WTC11 (cell line): ENCODE measurements around the gene SH3BP2. TPM values are rescaled to one million over a fixed set of nuclear protein-coding genes. Genes with fewer than 3 reads are reported as not detected.
A peak's percentile ranks its signal among the peaks of the same experiment; 100 is the strongest.

Experiments
- ATAC-seq: fragments of 200-7000 bp; cut with Tn5 transposase; 2 replicates; pipeline ENCODE4 v1.10.0; 2021; ENCODE audit warnings: mild to moderate bottlenecking, moderate library complexity
- CTCF ChIA-PET: fragments of 300-600 bp; sonication (Branson Sonifier 250); formaldehyde crosslinking; loops from one replicate; lab custom pipeline; 2021; ENCODE audit warnings: antibody characterized with exemption; lab: Charles Lee
- POLR2A ChIA-PET: fragments of 350-600 bp; sonication (Branson Sonifier 250); formaldehyde crosslinking; loops from one replicate; lab custom pipeline; 2021; ENCODE audit warnings: antibody characterized with exemption; lab: Charles Lee
- DNase-seq: peaks from one replicate; pipeline ENCODE4 v3.0.0; 2021; ENCODE audit warnings: low spot score
- H3K27ac Mint-ChIP-seq: 2 replicates; pipeline ENCODE4 v1.8.0; 2021; ENCODE audit warnings: mixed read lengths
- H3K27me3 Mint-ChIP-seq: 2 replicates; pipeline ENCODE4 v1.8.0; 2021; ENCODE audit warnings: low read depth, mild to moderate bottlenecking, moderate library complexity, mixed read lengths
- H3K36me3 Mint-ChIP-seq: 2 replicates; pipeline ENCODE4 v1.8.0; 2021; ENCODE audit warnings: mixed read lengths
- H3K4me1 Mint-ChIP-seq: 2 replicates; pipeline ENCODE4 v1.8.0; 2022; ENCODE audit warnings: mixed read lengths
- H3K4me3 Mint-ChIP-seq: 2 replicates; pipeline ENCODE4 v1.8.0; 2021; ENCODE audit warnings: mild to moderate bottlenecking, moderate library complexity, mixed read lengths
- H3K9me3 Mint-ChIP-seq: 2 replicates; pipeline ENCODE4 v1.8.0; 2021; ENCODE audit warnings: mixed read lengths
- CREB1 ChIP-seq: sonication (generic); formaldehyde crosslinking; IDR thresholded peaks from 2 replicates; pipeline ENCODE4 v1.8.0; 2023; ENCODE audit warnings: mild to moderate bottlenecking, missing genetic modification reagents
- ESRRA ChIP-seq: sonication (generic); formaldehyde crosslinking; IDR thresholded peaks from 2 replicates; pipeline ENCODE4 v1.8.1; 2022; ENCODE audit warnings: mild to moderate bottlenecking, missing genetic modification reagents, borderline replicate concordance
- FOXK1 ChIP-seq: sonication (generic); formaldehyde crosslinking; IDR thresholded peaks from 2 replicates; pipeline ENCODE4 v1.8.0; 2022; ENCODE audit warnings: mild to moderate bottlenecking, moderate library complexity, missing genetic modification reagents
- JUN ChIP-seq: sonication (generic); formaldehyde crosslinking; IDR thresholded peaks from 2 replicates; pipeline ENCODE4 v1.8.0; 2023; ENCODE audit warnings: mild to moderate bottlenecking, missing genetic modification reagents
- NR1H2 ChIP-seq: sonication (generic); formaldehyde crosslinking; IDR thresholded peaks from 2 replicates; pipeline ENCODE4 v1.9.0; 2021; ENCODE audit warnings: mild to moderate bottlenecking, moderate library complexity, missing genetic modification reagents
- NR3C1 ChIP-seq: sonication (generic); formaldehyde crosslinking; conservative IDR thresholded peaks from 2 replicates; pipeline ENCODE4 v1.8.1; 2023; ENCODE audit warnings: low read depth, mild to moderate bottlenecking, missing genetic modification reagents
- RELA ChIP-seq: sonication (generic); formaldehyde crosslinking; IDR thresholded peaks from 2 replicates; pipeline ENCODE4 v1.8.1; 2022; ENCODE audit warnings: missing genetic modification reagents, mild to moderate bottlenecking, borderline replicate concordance
- RORB ChIP-seq: fragments of 250-450 bp; sonication (Bioruptor Pico); IDR thresholded peaks from 2 replicates; pipeline ENCODE4 v1.9.0; 2021; ENCODE audit warnings: mild to moderate bottlenecking
- SMAD3 ChIP-seq: sonication (generic); formaldehyde crosslinking; IDR thresholded peaks from 2 replicates; pipeline ENCODE4 v1.8.0; 2022; ENCODE audit warnings: missing genetic modification reagents, mild to moderate bottlenecking, borderline replicate concordance
- SMAD4 ChIP-seq: sonication (generic); formaldehyde crosslinking; IDR thresholded peaks from 2 replicates; pipeline ENCODE4 v1.8.0; 2022; ENCODE audit warnings: mild to moderate bottlenecking, missing genetic modification reagents
- SP1 ChIP-seq: sonication (generic); formaldehyde crosslinking; conservative IDR thresholded peaks from 2 replicates; pipeline ENCODE4 v1.8.1; 2022; ENCODE audit warnings: missing genetic modification reagents
- TP53 ChIP-seq: sonication (generic); formaldehyde crosslinking; IDR thresholded peaks from 2 replicates; pipeline ENCODE4 v1.8.1; 2023; ENCODE audit warnings: mild to moderate bottlenecking, missing genetic modification reagents
- ZNF121 ChIP-seq: sonication (generic); formaldehyde crosslinking; IDR thresholded peaks from 2 replicates; pipeline ENCODE4 v1.8.0; 2023; ENCODE audit warnings: missing genetic modification reagents
- ZNF219 ChIP-seq: sonication (generic); formaldehyde crosslinking; IDR thresholded peaks from 2 replicates; pipeline ENCODE4 v1.8.0; 2023; ENCODE audit warnings: missing genetic modification reagents, mild to moderate bottlenecking, borderline replicate concordance
- ZNF281 ChIP-seq: sonication (generic); formaldehyde crosslinking; IDR thresholded peaks from 2 replicates; pipeline ENCODE4 v1.8.0; 2023; ENCODE audit warnings: mild to moderate bottlenecking, missing genetic modification reagents
- ZNF317 ChIP-seq: sonication (generic); formaldehyde crosslinking; IDR thresholded peaks from 2 replicates; pipeline ENCODE4 v1.8.1; 2023; ENCODE audit warnings: low read depth, mild to moderate bottlenecking, moderate library complexity, missing genetic modification reagents, borderline replicate concordance
- ZNF396 ChIP-seq: fragments of 250-450 bp; sonication (Bioruptor Pico); IDR thresholded peaks from 2 replicates; pipeline ENCODE4 v1.8.0; 2021; ENCODE audit warnings: mild to moderate bottlenecking, moderate library complexity, borderline replicate concordance
- total RNA-seq: library from RNA; stranded (reverse); gene quantifications from 3 replicates; pipeline ENCODE4 v1.2.3, GENCODE V29; 2021
- TF ChIP-seq, protein P1 (sequence below): fragments of 200-600 bp; IDR thresholded peaks from 2 replicates; pipeline ENCODE4 v1.8.0; 2022; ENCODE audit warnings: antibody characterized with exemption
- TF ChIP-seq, protein P2 (sequence below): sonication (generic); formaldehyde crosslinking; IDR thresholded peaks from 2 replicates; pipeline ENCODE4 v1.8.1; 2022; ENCODE audit warnings: missing genetic modification reagents, borderline replicate concordance
- TF ChIP-seq, protein P3 (sequence below): sonication (generic); formaldehyde crosslinking; IDR thresholded peaks from 2 replicates; pipeline ENCODE4 v1.8.0; 2022; ENCODE audit warnings: mild to moderate bottlenecking, missing genetic modification reagents

Gene SH3BP2
- total RNA-seq, 1 experiment from 2014 or later = 49.1 TPM

- no peak for TF ChIP-seq SMAD3 (CRISPR knock-in tag)
- no peak for TF ChIP-seq SMAD4
- TF ChIP-seq FOXK1 (CRISPR knock-in tag) = no peak
- no peak for TF ChIP-seq ESRRA (CRISPR knock-in tag)
- TF ChIP-seq NR1H2 (CRISPR knock-in tag) = no peak
- TF ChIP-seq, protein P1, sequence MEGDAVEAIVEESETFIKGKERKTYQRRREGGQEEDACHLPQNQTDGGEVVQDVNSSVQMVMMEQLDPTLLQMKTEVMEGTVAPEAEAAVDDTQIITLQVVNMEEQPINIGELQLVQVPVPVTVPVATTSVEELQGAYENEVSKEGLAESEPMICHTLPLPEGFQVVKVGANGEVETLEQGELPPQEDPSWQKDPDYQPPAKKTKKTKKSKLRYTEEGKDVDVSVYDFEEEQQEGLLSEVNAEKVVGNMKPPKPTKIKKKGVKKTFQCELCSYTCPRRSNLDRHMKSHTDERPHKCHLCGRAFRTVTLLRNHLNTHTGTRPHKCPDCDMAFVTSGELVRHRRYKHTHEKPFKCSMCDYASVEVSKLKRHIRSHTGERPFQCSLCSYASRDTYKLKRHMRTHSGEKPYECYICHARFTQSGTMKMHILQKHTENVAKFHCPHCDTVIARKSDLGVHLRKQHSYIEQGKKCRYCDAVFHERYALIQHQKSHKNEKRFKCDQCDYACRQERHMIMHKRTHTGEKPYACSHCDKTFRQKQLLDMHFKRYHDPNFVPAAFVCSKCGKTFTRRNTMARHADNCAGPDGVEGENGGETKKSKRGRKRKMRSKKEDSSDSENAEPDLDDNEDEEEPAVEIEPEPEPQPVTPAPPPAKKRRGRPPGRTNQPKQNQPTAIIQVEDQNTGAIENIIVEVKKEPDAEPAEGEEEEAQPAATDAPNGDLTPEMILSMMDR = no peak
- TF ChIP-seq, protein P2, sequence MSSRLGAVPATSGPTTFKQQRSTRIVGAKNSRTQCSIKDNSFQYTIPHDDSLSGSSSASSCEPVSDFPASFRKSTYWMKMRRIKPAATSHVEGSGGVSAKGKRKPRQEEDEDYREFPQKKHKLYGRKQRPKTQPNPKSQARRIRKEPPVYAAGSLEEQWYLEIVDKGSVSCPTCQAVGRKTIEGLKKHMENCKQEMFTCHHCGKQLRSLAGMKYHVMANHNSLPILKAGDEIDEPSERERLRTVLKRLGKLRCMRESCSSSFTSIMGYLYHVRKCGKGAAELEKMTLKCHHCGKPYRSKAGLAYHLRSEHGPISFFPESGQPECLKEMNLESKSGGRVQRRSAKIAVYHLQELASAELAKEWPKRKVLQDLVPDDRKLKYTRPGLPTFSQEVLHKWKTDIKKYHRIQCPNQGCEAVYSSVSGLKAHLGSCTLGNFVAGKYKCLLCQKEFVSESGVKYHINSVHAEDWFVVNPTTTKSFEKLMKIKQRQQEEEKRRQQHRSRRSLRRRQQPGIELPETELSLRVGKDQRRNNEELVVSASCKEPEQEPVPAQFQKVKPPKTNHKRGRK (CRISPR knock-in tag) = no peak
Observed at GRCh38 chr4:2745516-2745915, 47.4 kb upstream of the SH3BP2 start (continued).

DNA sequence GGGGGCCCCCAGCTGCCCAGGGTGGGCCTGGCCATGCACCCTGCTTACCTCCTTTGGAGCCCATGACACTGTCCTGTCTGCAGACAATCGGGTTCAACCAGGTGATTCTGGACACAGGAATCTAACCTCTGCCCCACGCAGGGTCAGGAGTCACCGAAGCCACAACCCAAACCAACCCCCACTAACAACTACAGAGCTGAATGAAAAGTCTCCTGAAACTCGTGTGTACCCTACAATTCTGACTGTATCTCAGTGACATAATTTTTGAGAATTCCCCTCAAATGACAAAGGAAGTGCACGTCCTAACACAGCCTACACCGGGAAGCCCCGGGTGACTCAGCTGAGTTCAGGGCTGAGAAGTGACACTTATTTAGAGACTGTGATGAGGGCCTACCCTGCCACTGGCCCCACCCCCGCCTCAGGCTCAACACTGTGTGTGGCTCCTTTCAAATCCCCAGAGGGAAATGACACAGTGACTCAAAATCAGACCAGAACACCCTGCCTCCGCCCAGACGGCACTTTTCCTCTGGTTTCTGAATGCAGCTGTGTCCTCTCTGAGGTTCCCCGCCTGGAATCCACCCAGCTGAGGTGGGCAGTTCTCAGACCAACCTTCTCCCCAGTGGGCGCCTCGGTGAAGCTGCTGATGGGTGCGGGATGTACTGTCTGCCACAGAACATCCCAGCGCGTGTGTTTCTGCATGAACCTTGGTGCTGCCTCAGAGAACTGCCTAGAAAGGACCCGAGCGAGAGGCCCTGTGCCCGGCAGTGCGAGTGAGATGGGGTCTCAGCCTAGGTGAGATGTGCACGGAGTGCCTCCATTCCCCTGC is 46.7 kb upstream of the SH3BP2 start:
- CTCF ChIA-PET = interaction anchor here (1.4 kb wide), 1 partner anchor 10 kb away, joined by 5 read pairs; the partner anchor contains the start of gene TNIP2
- DNase-seq = no peak
- TF ChIP-seq SP1 = no peak
- TF ChIP-seq CREB1 (CRISPR knock-in tag) = no peak
- no peak for TF ChIP-seq ZNF219
- TF ChIP-seq, all 79 proteins: peak for 0
- H3K9me3 Mint-ChIP-seq = no peaks in the 10 kb centered on the region
- ATAC-seq = no peak
- no peaks in the 10 kb centered on the region for H3K4me1 Mint-ChIP-seq
- no peak overlapping the region for H3K4me3 Mint-ChIP-seq
- peaks cover 41% of the 10 kb centered on the region for H3K36me3 Mint-ChIP-seq
- no peaks in the 10 kb centered on the region for H3K27me3 Mint-ChIP-seq
- peak overlapping the region; percentile 19; the same call in 1 of the 2 replicates for H3K27ac Mint-ChIP-seq
- POLR2A ChIA-PET = interaction anchor here (0.6 kb wide), 1 partner anchor 277 kb away, joined by 3 read pairs; the partner anchor contains the start of gene RNF4

GRCh38 chr4:2746891-2747695 is 45.8 kb upstream of the SH3BP2 start:
- ChIA-PET POLR2A (no interaction called here), CTCF (no interaction called here)
- H3K4me3 Mint-ChIP-seq = no peak overlapping the region
- H3K27ac Mint-ChIP-seq = no peak overlapping the region
- H3K9me3 Mint-ChIP-seq = no peaks in the 10 kb centered on the region
- ATAC-seq (no peak), DNase-seq (no peak)
- no peaks in the 10 kb centered on the region for H3K4me1 Mint-ChIP-seq
- H3K27me3 Mint-ChIP-seq = no peaks in the 10 kb centered on the region
- H3K36me3 Mint-ChIP-seq = peaks cover 41% of the 10 kb centered on the region
- TF ChIP-seq ZNF121 (CRISPR knock-in tag) = no peak
- no peak for TF ChIP-seq ESRRA (CRISPR knock-in tag)
- TF ChIP-seq ZNF317 (CRISPR knock-in tag) = no peak
- no peak for TF ChIP-seq ZNF396 (CRISPR knock-in tag)
- no peak for TF ChIP-seq JUN (CRISPR knock-in tag)
- no peak for TF ChIP-seq RELA (CRISPR knock-in tag)
- TF ChIP-seq, protein P3, sequence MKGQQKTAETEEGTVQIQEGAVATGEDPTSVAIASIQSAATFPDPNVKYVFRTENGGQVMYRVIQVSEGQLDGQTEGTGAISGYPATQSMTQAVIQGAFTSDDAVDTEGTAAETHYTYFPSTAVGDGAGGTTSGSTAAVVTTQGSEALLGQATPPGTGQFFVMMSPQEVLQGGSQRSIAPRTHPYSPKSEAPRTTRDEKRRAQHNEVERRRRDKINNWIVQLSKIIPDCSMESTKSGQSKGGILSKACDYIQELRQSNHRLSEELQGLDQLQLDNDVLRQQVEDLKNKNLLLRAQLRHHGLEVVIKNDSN = no peak
- no peak for TF ChIP-seq TP53 (CRISPR knock-in tag)
- TF ChIP-seq, protein P1 = no peak
- TF ChIP-seq ZNF281 (CRISPR knock-in tag) = no peak
- no peak for TF ChIP-seq RORB (CRISPR knock-in tag)
- TF ChIP-seq NR3C1 = no peak
